Cortex of kidney (tissue), 1 donor: ENCODE measurements around the gene PRKN.

Experiments
- DNase-seq: peaks from one replicate; lab custom pipeline; 2025; lab: John Stamatoyannopoulos, UW

The PRKN gene

DNA sequence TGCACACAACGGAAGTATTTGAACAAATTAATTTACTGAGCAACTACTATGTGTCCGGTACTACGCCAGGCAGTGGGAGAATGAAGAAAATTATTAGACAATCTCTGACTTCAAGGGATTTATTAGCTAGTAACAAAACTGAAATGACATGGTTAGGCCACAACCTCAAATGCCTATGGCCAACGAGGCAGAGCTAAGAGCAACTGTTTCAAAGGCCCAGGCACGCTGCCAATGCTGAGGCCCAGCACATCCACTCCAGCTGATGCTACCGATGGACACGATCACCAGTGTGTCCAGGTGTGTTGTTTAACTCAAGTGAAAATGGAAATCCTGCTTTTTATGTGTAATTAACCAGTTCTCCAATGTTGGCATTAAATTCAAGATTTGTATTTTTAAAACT is 420.9 kb downstream of the PRKN start:
- DNase-seq, result no peak

DNA sequence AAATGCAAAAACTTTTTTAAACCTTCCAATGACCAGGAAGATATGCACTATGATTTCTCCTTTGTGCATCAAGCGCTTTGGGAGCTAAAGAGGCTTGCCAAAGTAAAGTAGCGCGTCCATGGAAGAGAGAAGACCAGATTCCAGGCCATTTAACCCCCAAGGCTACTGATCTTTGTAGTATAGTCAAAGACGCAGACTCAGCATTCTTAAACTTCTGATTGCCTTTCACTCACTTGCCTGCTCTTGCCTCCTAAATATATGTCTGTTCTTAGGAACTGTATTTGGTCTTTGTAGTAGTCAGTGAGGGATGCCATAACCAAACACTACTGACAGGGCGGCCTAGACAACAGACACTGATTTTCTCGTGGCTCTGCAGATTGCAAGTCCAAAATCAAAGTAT is 426.4 kb downstream of the PRKN start:
- DNase-seq, result no peak

DNA sequence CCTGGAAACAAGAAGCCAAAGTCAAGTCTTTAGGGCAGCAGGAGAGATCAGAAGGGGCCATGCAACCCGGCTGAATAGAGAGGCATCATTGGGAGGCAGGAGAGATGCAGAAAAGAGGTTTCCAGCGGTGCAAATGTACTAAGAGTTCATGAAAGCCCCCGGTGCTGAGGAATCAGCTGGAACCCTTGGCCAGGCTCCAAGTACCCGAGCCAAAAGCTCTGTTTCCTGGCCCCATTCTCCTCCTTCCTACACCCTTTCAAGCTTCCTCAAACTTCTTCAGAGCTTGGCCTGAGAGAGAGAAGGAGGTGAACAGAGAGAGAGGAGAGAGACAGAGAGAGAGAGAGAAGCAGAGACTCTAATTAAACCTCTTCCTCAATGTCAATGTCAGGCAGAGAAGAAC is 433.5 kb downstream of the PRKN start:
- DNase-seq, result no peak

DNA sequence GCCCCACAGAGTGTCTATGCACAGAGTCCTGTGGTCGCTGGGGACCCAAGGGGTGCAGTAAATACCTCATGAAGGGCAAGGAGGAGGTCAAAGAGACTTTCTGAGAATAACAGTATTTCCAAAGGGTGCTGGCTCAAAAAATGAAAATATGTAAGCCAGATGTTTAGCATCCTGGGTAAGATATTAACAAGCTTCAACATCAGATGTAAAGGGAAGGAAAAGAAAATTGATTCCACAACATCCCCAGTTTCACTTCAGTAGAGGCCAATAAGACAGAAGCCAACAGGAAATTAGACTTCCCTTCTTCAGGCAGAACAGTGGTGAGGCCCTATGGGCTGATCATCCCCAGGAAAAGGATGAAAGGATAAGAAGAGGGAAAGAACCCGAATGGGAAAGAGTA is 434.7 kb downstream of the PRKN start:
- DNase-seq, result no peak

DNA sequence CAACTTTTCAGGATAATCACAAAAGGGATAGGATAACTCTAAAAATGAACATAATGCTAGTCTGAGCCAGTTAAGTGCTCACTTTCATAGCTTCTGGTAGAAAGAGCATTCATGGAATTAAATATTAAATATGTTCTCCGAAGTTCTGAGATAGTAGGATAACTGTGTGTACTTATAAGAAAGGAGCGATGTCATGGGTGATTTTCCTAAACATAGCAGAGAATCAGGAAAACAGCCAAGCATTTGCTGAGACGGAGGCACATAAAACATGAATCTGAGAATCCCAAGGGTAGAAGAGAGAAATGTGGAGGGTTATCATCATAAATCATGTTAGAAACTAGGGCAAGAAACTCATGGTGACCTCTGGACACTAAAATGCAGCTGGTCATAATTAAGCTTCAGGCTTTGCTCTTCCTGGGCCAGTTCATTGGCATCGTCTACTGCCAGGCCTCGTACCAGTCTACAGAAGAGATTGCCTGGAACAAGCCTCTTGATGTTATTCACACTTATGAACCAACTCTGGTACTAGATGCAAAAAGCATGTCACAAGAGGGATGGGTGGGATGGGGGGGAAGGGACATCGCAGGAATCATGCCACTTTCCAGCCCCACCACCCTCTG is 436.6 kb downstream of the PRKN start:
- DNase-seq, result no peak

DNA sequence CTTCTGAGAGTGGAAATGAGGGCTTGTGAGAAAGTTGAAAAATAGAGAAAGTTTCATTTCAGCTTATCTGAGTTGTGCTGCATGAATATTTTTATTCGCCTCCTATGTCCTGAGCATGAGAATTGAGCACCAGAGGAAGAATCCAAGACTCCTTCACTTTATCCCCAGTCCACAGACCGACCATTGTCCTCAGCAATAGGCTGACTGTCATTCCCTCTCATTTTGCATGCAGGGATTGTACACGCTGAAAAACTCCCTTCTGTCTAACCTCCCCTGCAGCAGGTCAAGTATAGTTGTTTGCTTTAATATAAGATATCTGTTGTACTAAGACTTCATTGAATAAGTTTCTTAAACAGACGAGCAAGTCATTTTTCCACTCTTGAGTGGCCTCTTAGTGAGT is 437.6 kb downstream of the PRKN start:
- no peak for DNase-seq

DNA sequence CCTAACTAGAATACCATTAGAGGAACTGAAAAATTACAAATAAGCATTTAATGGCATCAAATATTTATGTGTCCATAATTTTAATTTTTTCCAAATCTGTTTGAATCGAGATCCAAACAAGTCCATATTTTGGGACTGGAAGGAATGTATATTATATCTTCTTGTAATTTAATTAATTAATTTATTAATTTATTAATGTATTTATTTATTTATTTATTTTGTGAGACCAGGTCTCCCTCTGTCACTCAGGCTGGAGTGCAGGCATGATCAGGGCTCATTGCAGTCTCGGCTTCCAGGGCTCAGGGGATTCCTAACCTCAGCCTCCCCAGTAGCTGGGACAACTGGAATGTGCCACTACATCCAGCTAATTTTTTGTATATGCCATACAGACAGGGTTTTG is 453.6 kb downstream of the PRKN start:
- DNase-seq, result no peak

DNA sequence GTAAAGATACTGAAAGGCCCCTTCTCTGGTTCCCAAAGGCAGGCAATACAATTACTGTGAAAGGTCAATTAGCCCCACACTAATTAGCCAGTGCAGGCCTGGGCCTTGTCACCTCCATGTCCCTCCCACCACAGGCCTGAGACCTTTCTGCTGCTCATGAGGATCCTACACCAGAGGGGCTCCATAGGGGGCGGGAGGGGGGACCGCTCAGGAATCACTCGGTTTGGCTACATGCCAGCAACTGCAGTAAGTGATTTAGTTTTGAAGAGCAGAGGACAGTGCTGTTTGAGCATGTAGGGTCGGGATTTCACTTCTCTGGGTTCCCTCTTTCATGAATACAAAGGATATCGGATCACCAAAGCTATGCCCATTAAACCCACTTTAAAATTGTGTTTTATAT is 455.6 kb downstream of the PRKN start:
- no peak for DNase-seq

DNA sequence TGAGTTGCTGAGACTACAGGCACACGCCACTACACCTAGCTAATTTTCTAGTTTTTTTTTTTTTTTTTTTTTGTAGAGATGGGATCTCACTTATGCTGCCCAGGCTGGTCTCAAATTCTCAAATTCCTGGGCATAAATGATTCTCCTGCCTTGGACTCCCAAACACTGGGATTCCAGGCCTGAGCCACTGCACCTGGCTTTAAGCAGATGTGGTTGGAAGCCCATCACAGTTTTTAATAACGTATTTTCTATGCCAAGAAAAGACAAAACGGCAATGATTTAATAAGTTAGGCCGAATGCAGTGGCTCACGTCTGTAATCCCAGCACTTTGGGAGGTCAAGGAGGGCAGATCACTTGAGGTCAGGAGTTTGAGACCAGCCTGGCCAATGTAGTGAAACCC is 456.6 kb downstream of the PRKN start:
- DNase-seq, result no peak

DNA sequence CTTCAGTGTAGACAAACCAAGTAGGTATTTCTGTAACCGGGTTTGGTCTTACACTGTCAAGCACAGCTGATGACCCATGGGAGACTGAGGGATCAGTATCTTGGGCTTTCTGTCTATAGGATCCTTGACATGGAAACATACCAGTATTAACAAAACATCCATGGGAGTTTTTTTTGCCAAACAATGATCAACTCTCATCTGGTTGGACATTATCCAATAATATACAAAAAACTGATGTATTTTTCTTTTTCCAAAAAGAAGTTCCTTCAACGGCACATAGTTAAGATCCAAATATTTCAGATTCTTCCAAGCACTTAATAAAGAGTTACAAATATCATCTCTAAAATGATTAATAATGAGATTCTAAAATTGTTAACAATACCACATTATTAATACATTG is 459.9 kb downstream of the PRKN start:
- no peak for DNase-seq

DNA sequence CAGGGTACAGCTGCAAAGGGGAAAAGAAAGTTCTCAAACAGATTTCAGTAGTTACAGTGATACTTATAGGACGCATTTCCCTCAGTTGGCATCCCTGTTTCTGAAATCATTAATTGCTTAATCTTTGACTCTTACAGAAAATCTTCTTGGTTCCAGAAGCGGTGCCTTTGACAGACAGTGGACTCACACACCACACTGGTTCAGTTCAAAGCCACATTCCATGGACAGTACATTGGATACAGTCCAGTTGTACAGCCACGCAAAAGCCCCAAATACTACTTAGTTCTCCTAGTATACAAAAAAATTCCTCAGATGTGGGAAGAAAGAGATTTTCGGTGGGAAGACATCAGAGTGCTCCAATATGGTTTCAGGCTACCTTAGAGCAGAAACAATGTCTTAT is 460.4 kb downstream of the PRKN start:
- DNase-seq, result no peak

DNA sequence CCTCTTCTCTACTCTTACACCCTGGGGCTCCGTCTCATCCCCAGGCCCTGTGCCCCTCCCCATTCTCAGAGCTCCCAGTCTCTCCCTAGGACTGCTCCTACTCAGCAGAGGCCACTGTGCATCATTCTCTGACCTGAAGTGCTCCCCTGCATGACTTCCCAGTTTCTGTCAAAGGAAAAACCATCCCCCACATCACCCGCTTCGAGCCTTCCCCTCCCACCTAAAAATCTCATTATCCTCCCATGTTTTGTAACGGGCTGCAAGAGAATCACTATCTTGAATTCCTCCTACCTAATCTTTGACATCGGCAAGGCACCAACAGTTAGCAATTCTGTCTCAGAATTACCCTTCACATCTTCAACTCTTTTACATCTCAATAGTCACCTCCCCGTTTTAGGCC is 463.0 kb downstream of the PRKN start:
- no peak for DNase-seq

DNA sequence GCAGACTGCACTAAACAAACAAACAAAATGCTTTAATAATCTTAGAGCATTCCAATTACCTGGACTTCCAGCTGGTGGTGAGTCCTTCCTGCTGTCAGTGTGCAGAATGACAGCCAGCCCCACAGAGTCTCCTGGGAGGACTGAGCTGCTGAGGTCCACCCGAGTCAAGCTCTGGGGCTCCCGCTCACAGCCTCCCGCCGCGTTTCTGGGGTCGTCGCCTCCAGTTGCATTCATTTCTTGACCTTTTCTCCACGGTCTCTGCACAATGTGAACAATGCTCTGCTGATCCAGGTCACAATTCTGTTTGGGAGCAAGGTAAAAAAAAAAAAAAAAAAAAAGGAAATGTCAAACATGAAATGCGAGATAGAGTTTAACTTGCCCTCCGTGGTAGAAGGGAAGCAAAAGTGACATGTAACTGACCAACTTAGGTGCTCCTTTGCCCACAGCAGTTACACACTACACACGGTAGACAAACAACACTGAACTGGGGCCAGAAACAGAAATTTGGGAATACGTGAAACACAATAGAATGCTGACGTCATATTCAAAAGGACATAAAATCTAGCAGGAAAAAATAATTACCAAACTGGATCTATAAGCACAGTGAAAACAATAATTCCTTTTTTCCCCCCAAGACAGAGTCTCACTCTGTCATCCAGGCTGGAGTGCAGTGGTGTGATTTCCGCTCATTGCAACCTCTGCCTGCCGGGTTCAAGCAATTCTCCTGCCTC is 464.9 kb downstream of the PRKN start:
- DNase-seq, result no peak

DNA sequence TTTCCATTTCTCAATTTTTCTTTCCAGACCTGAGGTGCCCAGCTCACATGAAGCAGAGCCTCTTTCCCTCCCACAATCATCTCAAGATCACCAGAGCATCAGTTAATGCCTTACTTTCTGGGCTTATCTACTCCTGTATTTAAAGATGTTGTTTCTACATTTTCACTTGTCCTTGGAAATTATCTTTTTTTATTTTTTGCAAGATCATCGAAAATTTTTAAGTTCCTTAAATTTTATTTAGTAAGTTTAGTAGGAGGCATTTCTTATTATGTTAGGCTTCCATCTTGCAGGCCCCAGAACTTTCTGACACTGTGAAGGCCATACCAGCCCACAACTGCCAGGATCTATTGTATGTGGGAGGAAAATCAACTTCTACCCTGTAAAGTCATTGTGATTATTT is 466.0 kb downstream of the PRKN start:
- no peak for DNase-seq

DNA sequence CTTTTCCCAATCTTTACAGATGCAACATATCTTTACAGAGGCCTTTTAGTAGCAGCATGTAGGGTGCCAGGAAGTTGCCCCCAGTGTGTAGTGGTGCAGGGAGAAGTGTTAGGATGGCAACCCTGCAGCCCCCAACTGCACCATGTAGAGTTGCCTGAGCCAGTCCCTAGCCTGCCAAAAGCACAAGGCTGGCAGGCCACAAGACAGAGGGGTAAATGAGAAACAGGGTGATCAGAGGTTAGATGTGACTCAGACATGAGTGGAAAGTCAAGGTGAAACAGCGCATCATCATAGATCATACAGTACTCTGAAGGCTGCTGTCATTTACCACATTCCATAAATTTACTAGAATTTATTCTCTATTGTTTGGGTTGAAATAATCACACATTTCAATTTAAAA is 467.5 kb downstream of the PRKN start:
- DNase-seq, result no peak

DNA sequence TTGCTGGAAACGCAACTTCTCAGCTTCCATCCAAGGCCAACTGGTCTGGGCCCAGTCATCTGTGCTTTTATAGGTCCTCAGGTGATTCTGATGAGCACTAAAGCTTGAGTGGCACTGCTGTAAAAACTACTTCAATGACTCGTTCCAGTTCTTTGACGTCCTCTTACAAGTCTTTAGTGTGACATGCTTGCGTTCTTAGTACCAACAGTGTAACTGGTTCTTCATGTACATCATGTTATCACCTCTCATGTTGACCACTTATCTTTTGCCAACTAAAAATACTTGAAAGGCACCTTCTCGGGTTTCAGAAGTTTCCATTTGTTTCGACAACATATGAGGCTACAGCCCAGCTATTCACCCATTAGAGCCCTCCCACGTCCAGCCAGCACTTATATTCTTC is 468.9 kb downstream of the PRKN start:
- DNase-seq, result no peak

DNA sequence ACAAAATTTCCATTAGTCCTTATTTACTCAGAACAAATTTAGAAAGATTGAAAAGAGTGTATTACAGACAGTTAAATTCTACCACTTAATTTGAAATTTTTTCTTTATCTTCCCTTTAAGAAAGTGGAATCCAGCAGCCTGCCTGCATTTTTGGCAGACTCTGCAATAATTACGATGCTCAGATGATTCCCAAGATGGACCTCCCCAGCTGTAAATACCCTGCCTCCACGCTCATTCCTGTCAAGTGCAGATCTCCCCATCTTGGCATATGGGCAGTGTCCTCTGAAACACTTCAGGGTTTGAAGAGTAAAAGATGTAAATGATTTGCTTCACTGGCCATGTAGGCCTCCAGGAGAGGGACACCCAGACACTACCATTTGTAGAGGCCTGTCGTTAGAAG is 471.2 kb downstream of the PRKN start:
- DNase-seq, result no peak

DNA sequence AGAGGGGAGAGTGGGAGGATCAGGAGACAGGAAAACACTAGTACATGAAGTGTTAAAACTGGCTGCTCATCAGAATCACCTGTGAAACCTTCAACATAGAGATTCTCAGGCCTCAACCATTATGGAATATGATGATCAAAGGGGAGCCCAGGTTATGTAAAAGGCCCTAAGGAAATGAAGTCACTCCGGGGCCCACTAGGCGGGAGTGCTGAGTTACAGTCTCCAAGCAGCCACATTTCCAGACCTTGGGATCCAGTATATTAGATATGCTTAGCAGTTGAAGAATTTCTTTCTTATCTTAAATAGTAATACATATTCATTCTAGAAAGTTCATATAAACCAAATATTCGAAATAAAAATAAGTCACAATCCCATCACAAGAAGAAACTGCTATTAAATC is 476.3 kb downstream of the PRKN start:
- no peak for DNase-seq

DNA sequence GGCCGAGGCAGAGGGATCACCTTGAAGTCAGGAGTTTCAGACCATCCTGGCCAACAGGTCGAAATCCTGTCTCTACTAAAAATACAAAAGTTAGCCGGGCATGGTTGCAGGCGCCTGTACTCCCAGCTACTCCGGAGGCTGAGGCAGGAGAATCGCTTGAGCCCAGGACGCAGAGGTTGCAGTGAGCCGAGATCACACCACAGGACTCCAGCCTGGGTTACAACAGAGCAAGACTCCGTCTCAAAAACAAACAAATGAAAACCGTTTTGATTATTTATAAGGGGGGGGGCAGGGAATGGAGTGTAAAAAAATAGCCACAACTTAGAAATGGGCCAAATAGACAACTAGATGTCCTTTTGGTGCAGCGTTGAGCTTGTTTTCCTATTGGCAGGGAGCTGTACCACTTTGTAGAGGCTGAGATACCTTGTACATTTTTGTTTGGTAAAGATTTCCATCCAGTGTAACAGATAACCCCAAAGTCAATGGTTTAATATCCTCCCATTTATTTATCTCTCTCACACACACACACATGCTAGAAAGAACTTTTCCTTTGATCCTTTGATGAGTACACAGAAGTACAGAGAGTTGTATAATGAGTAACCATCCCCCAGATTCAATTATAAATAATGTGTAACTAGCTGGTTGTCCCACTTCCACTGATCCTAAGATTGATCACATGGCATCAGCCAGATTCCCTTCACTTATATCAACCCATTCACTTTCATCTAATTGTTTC is 477.5 kb downstream of the PRKN start:
- DNase-seq, result no peak

DNA sequence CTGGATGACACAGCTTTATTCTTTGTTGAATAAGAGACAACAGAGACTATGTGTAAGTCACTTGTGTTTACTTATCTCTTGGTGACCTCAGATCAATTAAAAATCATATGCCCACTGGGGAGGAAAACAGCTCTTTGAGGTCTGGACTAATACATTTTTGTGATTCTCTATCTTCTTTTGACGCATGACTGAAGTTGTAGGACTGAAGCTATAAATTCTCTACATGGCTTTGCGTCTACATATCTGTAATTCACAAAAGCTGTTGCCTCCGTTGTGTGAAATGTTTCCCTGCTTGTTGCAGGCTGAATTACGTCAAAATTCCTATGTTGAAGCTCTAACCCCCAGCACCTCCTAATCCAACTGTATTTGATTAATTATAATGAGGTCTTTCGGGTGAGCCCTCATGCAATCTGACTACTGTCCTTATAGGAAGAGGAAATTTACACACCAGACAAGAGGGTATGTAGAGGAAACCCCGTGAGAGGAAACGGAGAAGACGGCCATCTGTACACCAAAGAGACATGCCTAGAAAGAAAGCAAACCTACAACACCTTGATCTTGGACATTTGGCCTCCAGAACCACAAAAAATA is 481.6 kb downstream of the PRKN start:
- DNase-seq, result no peak

DNA sequence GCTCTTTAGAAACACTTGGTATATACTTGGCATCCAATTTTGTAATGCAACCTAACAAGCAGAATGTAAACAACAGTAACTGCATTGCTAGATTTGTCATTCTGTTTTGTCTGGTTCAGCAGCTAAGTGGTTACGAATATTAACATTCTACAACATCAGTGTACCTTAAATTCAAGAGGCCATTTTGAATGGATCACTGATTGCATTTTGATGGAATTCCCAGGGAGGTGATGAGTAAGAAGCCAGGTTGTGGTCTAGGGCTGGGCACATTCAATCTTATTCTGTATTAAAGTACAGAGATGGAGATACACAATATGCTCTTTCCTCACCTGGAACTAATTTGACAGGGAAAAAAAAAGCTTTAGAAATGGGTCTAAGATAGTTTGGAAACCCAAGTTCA is 483.5 kb downstream of the PRKN start:
- DNase-seq, result no peak

DNA sequence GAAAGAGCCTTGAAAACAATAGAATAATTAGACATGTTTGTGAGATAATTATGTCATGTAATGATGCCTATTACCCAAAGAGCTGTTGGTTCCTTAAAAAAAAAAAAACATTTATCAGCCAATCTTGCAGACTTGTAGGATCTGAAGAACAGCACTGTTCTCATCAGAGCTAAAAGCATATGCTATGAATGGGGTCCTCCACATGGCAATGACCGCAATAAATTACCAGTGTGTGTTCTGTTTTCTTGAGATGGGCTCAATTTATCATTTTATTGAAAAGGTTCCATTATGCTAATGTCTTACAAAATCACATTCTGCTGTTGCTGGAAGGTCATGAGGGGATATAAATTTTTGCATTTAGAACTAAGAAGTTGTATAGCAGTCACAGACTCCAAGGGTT is 484.7 kb downstream of the PRKN start:
- no peak for DNase-seq

DNA sequence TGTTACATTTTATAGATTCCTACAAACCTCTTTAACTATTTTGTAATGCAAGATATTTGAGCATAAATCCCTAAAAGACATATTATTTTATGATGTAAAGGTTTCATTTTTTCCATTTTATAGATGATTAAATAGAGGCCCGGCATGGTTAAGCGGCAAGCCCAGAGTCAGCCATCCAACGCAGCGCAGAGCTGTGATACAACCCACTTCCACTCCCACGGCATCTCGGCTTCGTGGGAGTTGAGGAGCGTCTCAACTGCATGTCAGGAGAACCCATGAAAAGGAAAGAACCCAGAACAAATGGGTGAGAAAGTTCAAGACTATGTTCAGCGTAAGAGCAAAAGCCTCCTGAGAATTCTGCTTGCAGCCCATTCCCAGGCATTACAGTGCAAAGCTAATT is 488.2 kb downstream of the PRKN start:
- DNase-seq, result no peak
